ENCODE results near the gene UQCC5. TPM values are rescaled to one million over a fixed set of nuclear protein-coding genes. Genes with fewer than 3 reads are reported as not detected.
"Not testable (repeated sequence)": the region's sequence is repeated elsewhere in the genome, so short reads cannot be mapped to it uniquely, and the experiment has no call there.

UQCC5 gene
- polyA plus RNA-seq, 1 experiment, result 9.5 TPM

DNA sequence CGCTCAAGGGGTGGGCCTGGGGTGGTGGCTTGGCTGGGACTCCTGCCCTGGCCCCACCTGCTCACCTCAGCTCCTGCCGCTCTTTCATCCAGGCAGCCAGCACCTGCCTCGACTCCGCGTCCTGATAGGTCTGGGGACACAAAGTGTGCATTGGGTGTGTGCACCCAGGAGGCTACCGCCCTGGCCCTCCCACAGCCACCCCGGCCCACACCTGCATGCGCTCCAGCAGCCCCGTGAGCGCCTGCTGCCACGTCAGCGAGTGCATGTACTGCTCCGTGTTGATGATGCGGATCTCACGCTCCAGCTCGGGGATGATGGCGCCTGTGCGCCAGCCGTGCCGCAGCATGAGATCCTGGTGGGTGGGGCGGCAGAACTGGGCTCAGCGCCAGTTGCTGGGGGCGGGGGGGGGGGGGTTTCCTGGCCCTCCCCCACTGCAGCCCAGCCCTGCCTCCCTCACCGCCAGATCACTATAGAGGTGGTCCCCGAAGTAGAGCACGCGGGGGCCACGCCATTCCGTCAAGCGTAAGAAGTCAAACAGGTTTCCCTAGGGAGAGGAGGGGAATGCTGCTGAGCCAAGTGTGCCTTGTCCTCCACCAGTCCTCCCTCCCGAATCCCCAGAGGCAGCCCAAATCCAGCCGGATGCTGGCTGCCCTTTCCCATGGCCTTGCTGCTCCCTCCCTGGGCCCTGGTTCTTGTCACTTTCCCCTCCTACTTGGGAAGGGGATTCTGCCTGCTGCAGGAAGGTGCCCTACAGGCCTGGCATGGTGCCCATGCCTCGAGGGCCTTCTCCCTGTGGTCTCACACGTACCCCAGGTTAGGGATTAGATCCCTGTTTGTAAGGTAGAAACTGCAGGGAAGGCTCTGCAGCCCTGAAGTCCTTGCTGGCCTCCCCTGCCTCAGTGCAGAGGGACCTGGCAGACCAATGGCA, 11.4 kb upstream of the UQCC5 start:
- CTCF ChIA-PET, result no interaction called here
- no peaks in the 10 kb centered on the region; the same call in 1 of the 2 replicates for H3K9me3 ChIP-seq (ENCODE audit: control insufficient read depth, insufficient read depth, low read length)
- TF ChIP-seq, protein P1, sequence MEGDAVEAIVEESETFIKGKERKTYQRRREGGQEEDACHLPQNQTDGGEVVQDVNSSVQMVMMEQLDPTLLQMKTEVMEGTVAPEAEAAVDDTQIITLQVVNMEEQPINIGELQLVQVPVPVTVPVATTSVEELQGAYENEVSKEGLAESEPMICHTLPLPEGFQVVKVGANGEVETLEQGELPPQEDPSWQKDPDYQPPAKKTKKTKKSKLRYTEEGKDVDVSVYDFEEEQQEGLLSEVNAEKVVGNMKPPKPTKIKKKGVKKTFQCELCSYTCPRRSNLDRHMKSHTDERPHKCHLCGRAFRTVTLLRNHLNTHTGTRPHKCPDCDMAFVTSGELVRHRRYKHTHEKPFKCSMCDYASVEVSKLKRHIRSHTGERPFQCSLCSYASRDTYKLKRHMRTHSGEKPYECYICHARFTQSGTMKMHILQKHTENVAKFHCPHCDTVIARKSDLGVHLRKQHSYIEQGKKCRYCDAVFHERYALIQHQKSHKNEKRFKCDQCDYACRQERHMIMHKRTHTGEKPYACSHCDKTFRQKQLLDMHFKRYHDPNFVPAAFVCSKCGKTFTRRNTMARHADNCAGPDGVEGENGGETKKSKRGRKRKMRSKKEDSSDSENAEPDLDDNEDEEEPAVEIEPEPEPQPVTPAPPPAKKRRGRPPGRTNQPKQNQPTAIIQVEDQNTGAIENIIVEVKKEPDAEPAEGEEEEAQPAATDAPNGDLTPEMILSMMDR (IDR thresholded peaks at IDR 0.05; ENCODE audit: low read depth, low read length), result no peak
- POLR2A ChIA-PET, result no interaction called here
- H3K4me3 ChIP-seq (ENCODE audit: low read depth, low read length), result no peak overlapping the region
- H3K27ac ChIP-seq (ENCODE audit: low read depth, low read length), result no peak overlapping the region
- DNase-seq (ENCODE audit: low read depth, low spot score), result no peak
- H3K27me3 ChIP-seq (ENCODE audit: control insufficient read depth, insufficient read depth, low read length), result no peaks in the 10 kb centered on the region

DNA sequence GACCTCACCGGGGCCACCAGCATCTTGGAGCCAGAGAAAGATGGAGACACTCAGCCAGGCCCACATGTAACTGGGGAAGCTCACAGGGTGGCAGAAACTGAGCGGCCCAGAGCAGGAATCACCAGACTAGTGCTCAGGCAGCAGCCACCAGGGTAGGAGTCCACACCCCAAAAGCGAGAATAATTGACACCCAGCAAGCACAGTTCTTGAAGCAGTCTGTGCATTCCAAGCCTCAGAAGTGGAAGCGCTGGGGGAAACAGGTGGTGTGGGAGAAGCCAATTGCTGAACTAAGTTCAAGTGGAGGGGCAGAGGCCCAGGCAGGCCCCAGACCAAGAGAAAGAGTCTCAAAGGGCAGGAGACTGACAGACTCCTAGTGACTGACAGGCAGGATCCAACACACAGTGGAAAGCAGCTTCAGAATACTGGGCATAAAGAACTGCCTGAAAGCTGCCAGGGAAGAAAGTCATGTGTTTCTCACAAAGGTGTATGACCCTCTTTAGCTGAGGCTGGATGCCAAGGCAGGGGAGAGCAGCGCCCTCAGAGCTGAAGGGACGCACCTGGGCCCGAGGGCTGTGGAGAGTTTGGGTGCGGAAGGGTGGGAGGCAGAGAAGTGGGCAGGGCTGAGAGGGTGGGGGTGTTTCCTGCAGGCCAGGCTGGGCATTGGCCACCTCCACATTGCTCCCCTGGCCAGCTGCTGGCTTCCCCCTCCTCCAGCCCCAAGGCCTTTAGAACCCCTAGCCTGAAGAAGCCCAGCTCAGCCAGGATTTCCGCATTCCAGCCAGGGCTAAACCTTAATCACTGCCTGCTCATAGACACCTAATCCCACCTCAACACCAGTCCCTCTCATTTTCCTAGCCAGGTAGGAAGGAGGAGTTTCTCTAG, 10.5 kb upstream of the UQCC5 start:
- Histone ChIP-seq H3K9me3 (ENCODE audit: control insufficient read depth, insufficient read depth, low read length) (no peaks in the 10 kb centered on the region; the same call in 1 of the 2 replicates), H3K27ac (ENCODE audit: low read depth, low read length) (no peak overlapping the region), H3K27me3 (ENCODE audit: control insufficient read depth, insufficient read depth, low read length) (no peaks in the 10 kb centered on the region), H3K4me3 (ENCODE audit: low read depth, low read length) (no peak overlapping the region)
- POLR2A ChIA-PET, result interaction anchor here (0.6 to 1.4 kb wide), 2 partner anchors 10 to 116 kb away, joined by 4 to 5 read pairs; partner anchors contain the start of gene UQCC5
- TF ChIP-seq, protein P1 (IDR thresholded peaks at IDR 0.05; ENCODE audit: low read depth, low read length), result no peak
- CTCF ChIA-PET, result no interaction called here
- DNase-seq (ENCODE audit: low read depth, low spot score), result no peak

DNA sequence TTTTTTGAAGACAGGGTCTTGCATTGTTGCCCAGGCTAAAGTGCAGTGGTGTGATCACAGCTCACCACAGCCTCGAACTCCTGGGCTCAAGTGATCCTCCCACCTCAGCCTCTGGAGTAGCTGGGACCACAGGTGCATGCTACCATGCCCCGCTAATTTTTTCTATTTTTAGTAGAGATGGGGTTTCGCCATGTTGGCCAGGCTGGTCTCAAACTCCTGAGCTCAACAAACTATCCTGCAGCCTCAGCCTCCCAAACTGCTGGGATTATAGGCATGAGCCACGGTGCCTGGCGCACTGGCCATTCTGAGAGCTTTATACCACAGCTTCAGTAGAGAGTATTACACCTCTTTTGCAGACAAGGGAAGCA, 9.8 kb upstream of the UQCC5 start:
- H3K27me3 ChIP-seq (ENCODE audit: control insufficient read depth, insufficient read depth, low read length); DNase-seq (ENCODE audit: low read depth, low spot score); H3K4me3 ChIP-seq (ENCODE audit: low read depth, low read length); H3K9me3 ChIP-seq (ENCODE audit: control insufficient read depth, insufficient read depth, low read length); CTCF ChIA-PET; H3K27ac ChIP-seq (ENCODE audit: low read depth, low read length): not testable (repeated sequence)
- POLR2A ChIA-PET, result interaction anchor here (0.6 to 1.4 kb wide), 2 partner anchors 9 to 115 kb away, joined by 4 to 5 read pairs; partner anchors contain the start of gene UQCC5

DNA sequence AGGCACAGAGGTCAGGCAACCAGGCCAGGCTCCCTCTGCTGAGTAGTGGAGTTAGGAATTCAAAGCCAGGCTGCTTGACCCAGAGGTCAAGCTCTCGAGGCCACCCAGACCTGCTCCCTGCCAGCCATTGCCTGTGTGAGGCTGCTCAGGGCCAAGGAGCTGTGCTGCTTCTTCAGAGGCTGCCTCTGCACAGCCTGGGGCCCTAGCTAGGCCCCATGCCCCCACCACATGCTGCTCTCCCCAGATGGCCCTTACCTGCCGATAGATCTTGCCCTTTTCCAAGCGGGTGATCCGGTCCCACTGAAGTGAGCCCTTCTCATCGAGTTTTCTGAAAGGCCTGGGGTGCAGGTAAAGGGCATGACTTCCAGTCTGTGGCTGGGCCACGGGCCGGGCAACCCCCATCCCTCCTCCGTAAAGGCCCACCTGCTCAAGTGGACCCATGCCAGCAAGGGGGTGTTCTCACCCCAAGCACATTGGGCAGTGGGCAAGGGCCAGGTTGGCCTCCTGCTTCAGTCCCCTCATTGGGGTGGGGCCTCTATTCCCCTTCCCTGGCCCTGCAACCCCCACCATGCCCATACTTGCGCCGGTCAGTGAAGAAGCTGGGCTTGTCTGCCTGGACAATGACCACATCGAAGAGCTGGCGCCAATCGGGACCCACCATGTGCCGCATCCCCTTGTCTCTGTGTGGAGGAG, 9.2 kb upstream of the UQCC5 start:
- DNase-seq (ENCODE audit: low read depth, low spot score), result no peak
- Histone ChIP-seq H3K27me3 (ENCODE audit: control insufficient read depth, insufficient read depth, low read length) (no peaks in the 10 kb centered on the region), H3K4me3 (ENCODE audit: low read depth, low read length) (no peak overlapping the region), H3K27ac (ENCODE audit: low read depth, low read length) (no peak overlapping the region), H3K9me3 (ENCODE audit: control insufficient read depth, insufficient read depth, low read length) (no peaks in the 10 kb centered on the region)
- ChIA-PET POLR2A (interaction anchor here (0.6 to 1.4 kb wide), 2 partner anchors 9 to 114 kb away, joined by 4 to 5 read pairs; partner anchors contain the start of gene UQCC5), CTCF (no interaction called here)
- TF ChIP-seq, protein P1 (IDR thresholded peaks at IDR 0.05; ENCODE audit: low read depth, low read length), result no peak

Measured in AG04450 (cell line).